SU-DHL-6 (cell line): ENCODE results near the gene ZCCHC7.

ENCODE experiments used
- CTCF ChIP-seq: fragments of 200-600 bp; sonication (generic); IDR thresholded peaks from one replicate; pipeline ENCODE4 v1.5.1; 2017; ENCODE audit warnings: antibody characterized with exemption, mild to moderate bottlenecking, low read length, moderate library complexity; ENCODE audit not compliant: insufficient read depth, poor library complexity, severe bottlenecking
- EZH2phosphoT487 ChIP-seq: fragments of 200-600 bp; sonication (generic), shearing (Covaris generic); conservative IDR thresholded peaks from 2 replicates; pipeline ENCODE4 v1.6.1; 2018; ENCODE audit warnings: mild to moderate bottlenecking, antibody characterized with exemption, low read length, moderate library complexity, mixed read lengths

- TF ChIP-seq CTCF (no peak), EZH2phosphoT487 (no peak)
Observed at GRCh38 chr9:37340961-37341360, 220.6 kb downstream of the ZCCHC7 start.
